ENCODE results near the gene ZNF605.
"Not testable (repeated sequence)": the region's sequence is repeated elsewhere in the genome, so short reads cannot be mapped to it uniquely, and the experiment has no call there.

Gene ZNF605

GRCh38 chr12:132904718-132905328, 51.3 kb downstream of the ZNF605 start:
- peak; percentile 85 to 88 for DNase-seq

- DNase-seq = no peak
These were observed 57.1 kb downstream of the ZNF605 start for GRCh38 chr12:132899033-132899432.

- no peak for DNase-seq
These were observed 67.3 kb downstream of the ZNF605 start for GRCh38 chr12:132888852-132889251.

DNA sequence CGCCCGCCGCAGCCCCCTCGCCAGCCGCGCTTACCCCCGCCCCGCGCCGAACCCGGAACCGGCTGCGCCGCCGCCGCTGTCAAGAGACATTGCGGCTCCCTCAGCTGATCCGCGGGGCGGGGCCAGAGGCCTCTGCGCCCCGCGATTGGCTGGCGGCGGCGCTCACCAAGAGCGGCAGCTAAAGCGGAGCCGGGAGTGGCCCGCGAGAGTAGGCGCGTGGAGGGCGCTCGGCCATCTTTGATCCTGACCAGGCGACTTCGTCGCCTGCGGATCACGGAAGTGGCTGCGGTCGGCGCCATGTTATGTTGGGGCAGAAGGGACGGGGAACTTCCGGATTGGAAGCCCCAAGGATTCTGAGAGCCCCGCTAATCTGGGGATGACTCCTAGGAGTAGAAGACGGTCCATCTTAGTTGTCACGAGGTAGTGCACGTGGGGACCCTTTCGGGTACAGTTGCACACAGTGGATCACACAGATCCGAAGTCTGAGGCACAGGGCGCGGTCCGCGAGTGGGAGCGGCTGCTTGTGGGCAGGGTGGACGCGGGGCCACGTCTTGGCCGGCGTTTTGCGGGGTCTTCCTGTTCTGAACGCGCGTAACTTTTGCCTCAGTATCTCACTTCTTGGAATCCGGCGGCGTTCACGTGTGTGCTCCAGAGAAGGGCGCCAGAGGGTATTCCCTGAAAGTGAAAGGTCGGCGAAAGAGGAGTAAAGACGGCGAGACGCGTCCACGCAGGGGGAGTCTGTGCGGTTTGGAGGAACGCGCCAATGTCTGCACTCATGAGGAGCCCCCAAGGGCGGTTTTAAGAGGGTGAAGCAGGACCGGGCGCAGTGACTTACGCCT, 68.4 kb downstream of the ZNF605 start, which contains the start of gene CHFR:
Gene CHFR (minus strand): TSS at position 93 of the 839 bp plus-strand sequence. CDS start 277 bp downstream, outside the sequence.
- DNase-seq = peak; percentile 89 to 93

DNA sequence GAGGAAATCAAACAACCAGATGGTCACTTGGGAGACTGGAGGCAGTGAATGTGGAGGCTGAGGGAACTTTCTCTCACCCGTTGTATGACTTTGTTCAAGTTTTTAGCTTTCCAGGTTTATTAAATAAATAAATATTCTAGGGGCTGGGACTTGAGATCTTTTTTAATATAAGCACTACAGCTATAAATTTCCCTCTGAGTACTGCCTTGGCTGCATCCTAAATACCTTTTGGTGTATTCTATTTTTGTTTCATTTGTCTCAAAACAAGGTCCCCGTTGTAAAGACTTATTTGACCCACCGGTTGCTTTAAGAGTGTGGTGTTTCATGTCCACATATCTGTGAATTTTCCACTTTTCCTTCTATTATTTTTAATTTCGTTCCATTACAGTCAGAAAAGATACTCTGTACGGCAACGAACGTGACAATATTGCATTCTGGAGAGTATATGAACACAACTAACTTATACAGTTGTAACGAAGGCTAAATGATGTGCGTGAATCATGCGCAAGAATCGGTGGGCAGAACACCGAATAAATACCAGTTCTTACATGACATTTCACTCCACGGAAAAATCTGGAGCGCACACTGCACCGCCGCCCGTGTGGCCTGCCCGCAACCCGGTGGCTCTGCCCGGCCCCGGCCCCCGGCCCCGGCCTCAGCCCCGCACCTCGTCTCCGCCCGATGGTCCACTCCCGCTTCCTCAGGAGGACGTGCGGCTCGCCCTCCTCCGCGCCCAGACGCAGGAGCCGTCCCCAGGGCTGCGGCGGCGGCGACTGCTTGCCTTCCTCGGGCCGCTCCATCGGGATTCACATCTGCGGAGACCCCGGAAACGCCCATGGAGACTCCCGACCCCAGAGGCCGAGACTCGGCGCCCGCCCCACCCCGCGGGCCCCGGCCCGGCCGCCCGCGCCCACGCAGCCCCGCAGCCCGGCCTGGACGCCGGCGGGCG, 69.3 kb downstream of the ZNF605 start:
- DNase-seq = no peak

- no peak for DNase-seq
These were observed 74.3 kb downstream of the ZNF605 start for GRCh38 chr12:132881818-132882217.

GRCh38 chr12:132874620-132875019, 81.5 kb downstream of the ZNF605 start:
- DNase-seq = not testable (repeated sequence)

DNA sequence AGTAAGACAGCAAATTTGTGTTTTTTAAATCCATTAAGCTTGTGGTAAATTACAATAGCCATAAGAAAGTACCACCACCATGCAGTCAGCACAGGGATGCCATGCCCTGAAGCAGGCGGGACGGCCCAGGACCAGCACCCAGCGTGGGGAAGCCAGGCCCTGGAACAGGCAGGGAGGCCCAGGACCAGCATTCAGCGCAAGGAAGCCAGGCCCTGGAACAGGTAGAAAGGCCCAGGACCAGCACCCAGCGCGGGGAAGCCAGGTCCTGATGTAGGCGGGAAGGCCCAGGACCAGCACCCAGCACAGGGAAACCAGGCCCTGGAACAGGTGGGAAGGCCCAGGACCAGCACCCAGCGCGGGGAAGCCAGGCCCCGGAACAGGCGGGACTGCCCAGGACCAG, 81.9 kb downstream of the ZNF605 start:
- no peak for DNase-seq

DNA sequence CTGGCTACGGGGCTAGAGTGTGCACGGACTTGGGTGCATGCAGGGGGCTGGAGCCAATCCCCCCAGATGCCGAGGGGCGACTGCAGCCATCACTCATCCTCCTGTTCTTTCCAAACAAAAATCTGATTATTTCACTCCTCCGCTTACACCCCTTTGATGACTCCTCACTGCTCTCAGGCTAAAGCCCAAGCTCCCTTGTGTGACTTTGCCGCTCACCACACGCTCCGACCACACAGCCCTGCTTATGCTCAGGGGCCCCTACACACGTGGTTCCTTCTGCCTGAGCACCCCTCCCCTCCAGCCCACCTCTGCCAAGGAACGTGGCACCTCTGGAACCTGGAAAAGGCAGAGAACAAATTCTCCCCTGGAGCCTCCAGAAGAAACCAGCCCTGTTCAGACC, 82.4 kb downstream of the ZNF605 start:
- no peak for DNase-seq

DNA sequence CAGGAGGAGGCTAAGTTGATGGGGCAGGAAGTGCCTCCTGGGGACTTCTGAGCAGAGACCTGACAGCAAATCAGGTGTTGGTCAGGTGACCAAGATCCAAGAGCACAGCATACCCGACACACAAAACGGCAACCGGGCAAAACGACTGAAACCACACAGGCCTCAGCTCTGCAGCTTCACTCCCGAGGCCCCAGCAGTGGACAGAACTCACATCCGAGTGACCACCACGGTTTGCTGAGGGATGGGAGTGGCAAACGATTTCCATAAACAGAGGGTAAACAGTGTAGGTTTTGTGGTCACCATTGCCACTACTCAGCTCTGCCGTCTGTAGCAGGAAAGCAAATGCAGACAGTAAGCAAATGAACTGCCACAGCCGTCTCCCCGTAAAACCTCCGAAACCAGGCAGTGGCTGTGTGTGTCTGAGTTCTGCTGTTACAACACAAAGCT, 83.1 kb downstream of the ZNF605 start:
- DNase-seq = no peak

DNA sequence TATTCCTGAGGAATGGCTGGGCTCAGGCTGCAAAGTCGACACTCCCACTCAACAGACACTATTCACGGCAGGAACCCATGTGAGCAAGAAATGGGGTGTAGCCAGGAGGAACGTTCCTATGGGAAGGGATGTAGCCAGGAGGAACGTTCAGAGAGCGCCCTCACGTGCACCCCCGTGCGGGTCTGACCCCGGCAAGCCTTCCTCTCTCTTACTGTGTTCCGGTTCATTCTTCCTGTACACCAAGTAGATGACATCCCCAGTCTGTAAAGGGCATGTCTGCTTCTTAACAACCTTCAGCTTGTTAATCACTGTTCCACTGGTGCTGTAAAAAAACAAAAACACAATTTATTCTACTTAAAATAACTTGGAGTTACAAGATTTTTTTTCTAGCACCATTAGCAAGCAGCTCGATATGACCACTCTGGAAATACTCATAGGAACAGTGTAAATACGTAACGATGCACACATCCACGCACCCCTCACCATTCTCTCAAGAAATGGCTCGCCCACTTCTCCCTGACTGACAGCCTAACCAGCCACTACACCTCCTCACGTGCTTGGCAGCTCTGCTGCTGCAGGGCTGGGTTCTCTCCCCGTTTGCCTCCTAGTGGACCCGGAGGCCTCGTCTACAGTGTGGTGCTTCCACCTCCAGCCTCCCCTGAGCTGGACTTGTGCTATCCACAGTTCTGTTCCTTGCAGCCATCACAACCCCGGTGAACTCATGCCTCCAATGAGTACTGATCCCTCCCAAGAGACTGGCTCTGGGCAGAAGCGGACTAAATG, 83.8 kb downstream of the ZNF605 start:
- no peak for DNase-seq

DNA sequence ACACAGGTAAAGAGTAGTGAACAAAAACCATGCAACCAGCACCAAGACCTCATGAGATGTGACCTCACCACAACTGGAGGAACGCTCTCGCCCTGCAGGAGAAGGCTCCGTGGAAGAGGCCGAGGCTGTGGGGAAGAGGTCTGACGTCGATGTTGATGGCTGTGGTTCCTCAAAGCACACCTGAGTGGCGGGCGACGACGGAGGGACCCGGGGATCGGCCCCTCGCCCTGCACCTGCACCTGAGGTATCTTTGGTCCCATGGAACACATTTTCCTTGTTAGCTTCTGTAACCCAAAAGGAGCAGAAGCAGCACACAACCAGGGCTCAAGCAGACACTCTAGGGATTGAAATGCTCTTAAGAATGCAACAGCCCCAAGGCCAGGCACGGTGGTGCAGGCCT, 86.6 kb downstream of the ZNF605 start:
- DNase-seq = no peak

All from activated CD4-positive, alpha-beta T cell treated with anti-CD3 and anti-CD28 coated beads, Interleukin-2, amount 50 U/mL, for 4 hours (primary cell).